GM03348 (cell line): Measurements from ENCODE around the gene RNF123.
"Not testable (repeated sequence)": the region's sequence is repeated elsewhere in the genome, so short reads cannot be mapped to it uniquely, and the experiment has no call there.

Experiments
- DNase-seq: peaks from one replicate; pipeline ENCODE4 v3.0.0; 2012; ENCODE audit warnings: low spot score

RNF123 gene

GRCh38 chr3:49681232-49681522 lies 8.2 kb upstream of the RNF123 start:
- no peak for DNase-seq

DNA sequence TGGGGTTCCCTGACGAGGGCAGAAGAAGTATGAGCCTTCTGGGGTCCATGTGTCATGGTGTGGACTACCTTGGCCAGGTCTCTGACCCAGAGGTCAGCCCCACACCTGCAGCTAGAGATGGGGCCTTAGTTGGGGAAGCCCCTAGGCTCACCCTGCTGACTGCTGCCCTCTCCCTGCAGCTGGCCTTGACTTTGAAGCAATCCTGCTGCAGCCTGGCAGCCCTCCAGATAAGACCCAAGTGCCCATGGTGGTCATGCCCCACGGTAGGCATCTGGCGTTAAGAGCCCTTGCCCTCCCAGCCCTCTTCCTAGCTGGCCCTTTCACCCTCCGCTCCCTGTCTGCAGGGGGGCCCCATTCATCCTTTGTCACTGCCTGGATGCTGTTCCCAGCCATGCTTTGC lies 7.8 kb upstream of the RNF123 start:
- DNase-seq, result no peak

- no peak for DNase-seq
Observed at GRCh38 chr3:49683162-49683561, 6.2 kb upstream of the RNF123 start.

DNA sequence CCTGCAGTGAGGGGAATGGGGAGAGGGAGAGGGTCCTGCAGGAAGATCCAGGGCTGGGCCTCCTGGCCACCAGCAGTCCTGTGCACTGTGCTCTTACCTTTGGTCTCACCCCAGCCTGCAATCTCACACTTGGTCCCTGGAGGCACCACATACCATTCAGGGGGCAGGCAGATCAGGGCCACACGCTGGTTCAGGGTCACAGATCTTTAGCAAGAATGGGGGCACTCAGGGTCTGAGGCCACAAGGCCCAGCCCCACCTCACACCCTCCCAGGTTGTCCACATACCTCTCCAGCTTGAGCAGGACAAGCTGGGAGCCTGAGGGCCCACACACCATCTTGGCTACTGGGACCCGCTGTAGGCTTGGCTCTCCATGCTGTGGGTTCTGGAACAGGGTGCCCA lies 4.9 kb upstream of the RNF123 start:
- DNase-seq, result not testable (repeated sequence)

- not testable (repeated sequence) for DNase-seq
Observed at GRCh38 chr3:49685103-49685502, 4.3 kb upstream of the RNF123 start.

GRCh38 chr3:49685846-49686245 lies 3.5 kb upstream of the RNF123 start:
- DNase-seq, result not testable (repeated sequence)

DNA sequence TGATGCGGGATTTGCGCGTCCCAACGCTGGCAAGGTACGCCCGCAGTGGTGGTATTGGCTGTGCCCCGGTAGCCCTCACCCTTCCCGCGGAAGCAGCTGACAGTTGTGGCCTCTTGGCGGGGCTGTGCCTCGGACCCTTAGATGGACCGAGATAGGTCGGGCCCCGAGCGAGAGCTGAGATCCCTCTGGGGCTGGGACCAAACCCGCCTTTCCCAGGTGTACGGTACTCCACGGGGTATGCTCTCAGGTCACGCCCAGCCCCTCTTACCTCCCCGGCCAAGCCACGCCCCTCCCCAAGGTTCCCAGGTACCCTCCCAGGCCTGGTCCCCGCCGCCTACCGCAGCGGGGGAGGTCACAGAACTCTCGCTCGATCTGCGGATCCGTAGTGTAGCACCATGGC lies 3.0 kb upstream of the RNF123 start:
- not testable (repeated sequence) for DNase-seq

- peak; percentile 32 for DNase-seq
Observed at GRCh38 chr3:49686769-49687423, 2.5 kb upstream of the RNF123 start.

GRCh38 chr3:49687424-49687795 lies 1.9 kb upstream of the RNF123 start:
- not testable (repeated sequence) for DNase-seq

- not testable (repeated sequence) for DNase-seq
Observed at GRCh38 chr3:49688338-49689045, 865 bp upstream of the RNF123 start.

DNA sequence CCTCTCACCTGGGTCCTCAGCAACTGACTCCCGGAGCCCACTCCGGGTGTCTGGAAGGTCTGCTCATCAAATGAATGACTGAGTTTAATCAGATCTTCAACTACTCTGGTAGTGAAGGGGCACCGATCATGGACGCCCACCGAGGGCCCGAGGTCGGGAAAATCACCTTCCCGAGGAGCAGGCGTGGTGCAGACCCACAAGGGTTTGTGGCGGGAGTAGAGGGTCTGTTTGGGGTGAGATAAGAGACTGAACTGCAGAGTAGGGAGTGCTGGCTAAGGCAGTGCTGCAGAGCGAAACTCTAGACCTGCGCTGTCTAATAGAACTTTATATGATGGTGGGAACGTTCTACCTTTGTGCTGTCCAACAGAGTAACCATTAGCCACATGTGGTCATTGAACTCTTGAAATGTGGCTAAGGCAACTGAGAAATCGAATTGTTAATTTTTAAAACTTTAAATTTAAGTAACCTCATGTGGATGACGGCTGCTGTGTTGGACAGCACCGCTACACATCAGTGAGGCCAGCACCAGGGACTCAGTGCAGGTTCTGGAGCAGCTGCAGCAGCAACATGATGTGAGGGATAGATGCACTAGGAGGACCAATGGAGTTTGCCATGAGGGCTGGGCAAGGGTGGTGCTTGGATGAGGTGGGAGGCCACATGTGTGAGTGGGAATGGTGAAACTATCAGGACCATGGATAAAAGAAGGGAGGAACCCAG lies 709 bp downstream of the RNF123 start:
- DNase-seq, result not testable (repeated sequence)

- DNase-seq, result not testable (repeated sequence)
Observed at GRCh38 chr3:49690856-49691255, 1.5 kb downstream of the RNF123 start.

- not testable (repeated sequence) for DNase-seq
Observed at GRCh38 chr3:49691481-49691880, 2.1 kb downstream of the RNF123 start.

GRCh38 chr3:49694409-49695070 lies 5.2 kb downstream of the RNF123 start:
- not testable (repeated sequence) for DNase-seq

GRCh38 chr3:49695350-49696015 lies 6.1 kb downstream of the RNF123 start:
- DNase-seq, result not testable (repeated sequence)

DNA sequence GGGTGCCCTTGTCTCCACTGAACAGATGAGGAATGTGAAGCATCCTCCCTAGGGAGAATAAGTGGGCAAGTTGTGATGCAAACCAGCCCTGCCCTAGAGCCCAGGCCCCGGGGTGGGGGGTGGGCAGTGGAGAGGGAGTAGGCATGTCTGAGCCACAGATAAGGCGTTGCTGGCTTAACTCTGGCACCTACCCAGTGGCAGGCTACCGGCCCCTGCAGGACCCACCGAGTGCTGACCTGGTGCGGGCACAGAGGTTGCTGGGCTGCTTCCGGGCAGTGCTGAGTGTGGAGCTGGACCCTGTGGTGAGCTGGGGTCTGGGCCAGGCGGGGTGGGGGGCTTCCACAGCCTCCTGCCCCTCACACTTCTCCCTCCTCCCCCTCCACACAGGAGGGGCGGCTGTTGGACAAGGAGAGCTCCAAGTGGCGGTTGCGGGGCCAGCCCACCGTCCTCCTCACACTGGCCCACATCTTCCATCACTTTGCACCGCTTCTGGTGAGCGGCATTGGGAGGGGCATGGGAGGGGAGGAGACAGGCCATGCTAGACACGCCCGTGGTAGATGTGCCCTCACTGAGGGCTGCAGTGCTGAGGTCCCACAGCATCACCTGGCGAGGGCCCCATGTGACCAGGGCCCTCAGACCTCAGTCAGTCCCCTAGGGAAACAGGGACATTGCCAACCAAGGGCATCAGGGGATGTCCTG lies 10.1 kb downstream of the RNF123 start:
- peak; percentile 76 for DNase-seq

- DNase-seq, result no peak
Observed at GRCh38 chr3:49700014-49700413, 10.7 kb downstream of the RNF123 start.

DNA sequence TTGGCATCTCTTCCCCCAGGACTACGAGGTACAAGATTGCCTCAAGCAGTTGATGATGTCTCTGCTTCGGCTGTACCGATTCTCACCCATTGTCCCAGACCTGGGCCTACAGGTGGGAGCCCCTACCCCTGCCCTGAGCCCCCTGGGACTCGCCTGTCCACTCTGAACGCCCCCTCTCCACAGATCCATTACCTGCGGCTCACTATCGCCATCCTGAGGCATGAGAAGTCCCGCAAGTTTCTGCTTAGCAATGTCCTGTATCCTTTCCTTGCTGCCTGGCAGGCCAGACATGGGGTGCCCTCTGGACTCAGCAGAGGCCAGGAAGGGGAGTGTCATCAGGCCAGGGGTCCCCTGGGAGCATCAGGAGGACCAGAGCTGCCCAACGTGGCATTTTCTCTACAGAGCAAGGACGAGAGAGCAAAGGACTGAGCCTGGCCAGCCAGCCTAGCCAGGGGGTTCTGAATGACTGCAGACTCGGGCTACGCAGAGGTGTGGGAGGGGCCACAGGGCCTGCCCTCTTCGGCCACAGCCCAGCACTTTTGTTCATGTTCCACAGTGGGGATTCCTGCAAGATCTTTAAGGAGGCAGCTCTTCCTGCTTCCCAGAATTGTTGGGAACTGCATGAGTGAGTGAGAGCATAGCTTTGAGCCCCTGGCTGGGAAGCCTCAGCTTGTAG lies 11.2 kb downstream of the RNF123 start:
- no peak for DNase-seq

- DNase-seq, result peak; percentile 52
Observed at GRCh38 chr3:49701388-49702077, 12.2 kb downstream of the RNF123 start.

- DNase-seq, result no peak
Observed at GRCh38 chr3:49702672-49703071, 13.3 kb downstream of the RNF123 start.
